CD4-positive, alpha-beta T cell treated with Interleukin-12 subunit alpha and Interleukin-12 subunit beta, for 1 hour (primary cell): ENCODE results near the gene ADCY2.

Experiments
- DNase-seq: peaks from one replicate; pipeline ENCODE4 v3.0.0-alpha.2; 2020

ADCY2 gene

GRCh38 chr5:7517006-7517405 lies 121.1 kb downstream of the ADCY2 start:
- DNase-seq: no peak

- DNase-seq: no peak
Observed at GRCh38 chr5:7518947-7519560, 123.1 kb downstream of the ADCY2 start.

GRCh38 chr5:7519564-7519963 lies 123.6 kb downstream of the ADCY2 start:
- no peak for DNase-seq

GRCh38 chr5:7529880-7530279 lies 133.9 kb downstream of the ADCY2 start:
- DNase-seq: no peak

- no peak for DNase-seq
Observed at GRCh38 chr5:7533941-7534340, 138.0 kb downstream of the ADCY2 start.

GRCh38 chr5:7534505-7534904 lies 138.6 kb downstream of the ADCY2 start:
- no peak for DNase-seq

- DNase-seq: no peak
Observed at GRCh38 chr5:7537573-7537972, 141.6 kb downstream of the ADCY2 start.

- no peak for DNase-seq
Observed at GRCh38 chr5:7539571-7539970, 143.6 kb downstream of the ADCY2 start.

GRCh38 chr5:7540736-7541485 lies 145.0 kb downstream of the ADCY2 start:
- no peak for DNase-seq

- DNase-seq: no peak
Observed at GRCh38 chr5:7541898-7542297, 146.0 kb downstream of the ADCY2 start.

- no peak for DNase-seq
Observed at GRCh38 chr5:7546555-7546954, 150.6 kb downstream of the ADCY2 start.

GRCh38 chr5:7548596-7548995 lies 152.7 kb downstream of the ADCY2 start:
- DNase-seq: no peak

GRCh38 chr5:7565559-7565958 lies 169.6 kb downstream of the ADCY2 start:
- no peak for DNase-seq

GRCh38 chr5:7576023-7576715 lies 180.2 kb downstream of the ADCY2 start:
- no peak for DNase-seq

- no peak for DNase-seq
Observed at GRCh38 chr5:7577381-7577780, 181.4 kb downstream of the ADCY2 start.

- no peak for DNase-seq
Observed at GRCh38 chr5:7578071-7578470, 182.1 kb downstream of the ADCY2 start.

GRCh38 chr5:7584749-7585148 lies 188.8 kb downstream of the ADCY2 start:
- DNase-seq: no peak

GRCh38 chr5:7585807-7586206 lies 189.9 kb downstream of the ADCY2 start:
- no peak for DNase-seq

GRCh38 chr5:7586480-7586879 lies 190.5 kb downstream of the ADCY2 start:
- no peak for DNase-seq

GRCh38 chr5:7589800-7590199 lies 193.9 kb downstream of the ADCY2 start:
- DNase-seq: no peak

- no peak for DNase-seq
Observed at GRCh38 chr5:7592910-7593309, 197.0 kb downstream of the ADCY2 start.

- no peak for DNase-seq
Observed at GRCh38 chr5:7597059-7597642, 201.2 kb downstream of the ADCY2 start.

- no peak for DNase-seq
Observed at GRCh38 chr5:7606840-7607465, 211.0 kb downstream of the ADCY2 start.
